ENCODE measurements around the gene CHEK1. TPM values are rescaled to one million over a fixed set of nuclear protein-coding genes. Genes with fewer than 3 reads are reported as not detected.

Gene CHEK1
- total RNA-seq, 1 donor from 2014 or later: 25.9 TPM

DNA sequence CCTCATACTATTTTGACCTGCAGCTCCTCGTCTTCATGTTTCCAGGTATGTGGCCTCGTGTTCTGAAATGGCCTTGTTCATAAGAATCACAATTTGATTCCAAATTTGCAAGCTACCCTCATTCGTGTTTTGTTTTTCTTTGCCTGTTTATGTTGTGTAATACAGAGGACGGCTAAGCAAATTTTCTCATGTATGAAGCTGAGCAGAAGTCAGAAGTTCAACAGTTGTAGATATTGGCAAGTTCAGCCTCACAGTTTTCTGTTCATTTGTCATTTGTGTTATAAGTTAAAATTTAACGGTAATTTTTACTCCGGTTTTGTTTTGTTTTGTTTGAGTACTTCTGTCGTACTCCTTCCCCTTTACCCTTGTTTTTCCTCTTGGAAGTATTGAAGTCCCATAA is 15.4 kb upstream of the CHEK1 start:
- Mint-ChIP-seq H3K27me3 (ENCODE audit: low read depth) (no peaks in the 10 kb centered on the region), H3K27ac (no peak overlapping the region), H3K4me3 (no peak overlapping the region), H3K36me3 (peaks cover 46% of the 10 kb centered on the region), H3K9me3 (no peaks in the 10 kb centered on the region), H3K4me1 (no peaks in the 10 kb centered on the region)
- no peak for DNase-seq (ENCODE audit: low spot score in 2 of 2, unreplicated experiment in 2 of 2)
- TF ChIP-seq CTCF (IDR thresholded peaks at IDR 0.05; ENCODE audit: unreplicated experiment): no peak

DNA sequence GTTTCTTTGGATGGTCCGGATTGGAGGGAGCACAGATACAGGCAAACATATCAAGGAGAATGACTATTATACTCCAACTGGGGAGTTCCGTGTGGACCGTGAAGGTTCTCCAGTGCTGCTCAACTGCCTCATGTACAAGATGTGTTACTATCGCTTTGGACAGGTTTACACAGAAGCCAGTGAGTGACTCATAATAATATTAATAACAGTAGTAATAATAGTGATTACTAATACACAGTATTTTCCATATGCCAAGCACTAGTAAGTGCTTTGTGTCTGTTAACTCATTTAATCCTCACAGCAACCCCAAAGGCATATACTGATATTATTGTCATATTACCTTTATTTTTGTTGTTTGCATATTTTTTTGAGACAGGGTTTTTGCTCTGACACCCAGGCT is 6.6 kb upstream of the CHEK1 start:
- Mint-ChIP-seq H3K4me1 (no peaks in the 10 kb centered on the region), H3K4me3 (no peak overlapping the region), H3K27me3 (ENCODE audit: low read depth) (no peaks in the 10 kb centered on the region), H3K36me3 (peaks cover 40% of the 10 kb centered on the region), H3K27ac (no peak overlapping the region), H3K9me3 (no peaks in the 10 kb centered on the region)
- no peak for TF ChIP-seq CTCF (IDR thresholded peaks at IDR 0.05; ENCODE audit: unreplicated experiment)
- no peak for DNase-seq (ENCODE audit: low spot score in 2 of 2, unreplicated experiment in 2 of 2)

GRCh38 chr11:125621995-125622394 is 3.0 kb upstream of the CHEK1 start:
- no peak for TF ChIP-seq CTCF (IDR thresholded peaks at IDR 0.05; ENCODE audit: unreplicated experiment)
- Mint-ChIP-seq H3K27me3 (ENCODE audit: low read depth) (no peaks in the 10 kb centered on the region), H3K36me3 (peaks cover 24% of the 10 kb centered on the region), H3K4me1 (peaks cover 14% of the 10 kb centered on the region), H3K4me3 (no peak overlapping the region), H3K9me3 (no peaks in the 10 kb centered on the region), H3K27ac (no peak overlapping the region)
- DNase-seq (ENCODE audit: low spot score in 2 of 2, unreplicated experiment in 2 of 2): no peak

DNA sequence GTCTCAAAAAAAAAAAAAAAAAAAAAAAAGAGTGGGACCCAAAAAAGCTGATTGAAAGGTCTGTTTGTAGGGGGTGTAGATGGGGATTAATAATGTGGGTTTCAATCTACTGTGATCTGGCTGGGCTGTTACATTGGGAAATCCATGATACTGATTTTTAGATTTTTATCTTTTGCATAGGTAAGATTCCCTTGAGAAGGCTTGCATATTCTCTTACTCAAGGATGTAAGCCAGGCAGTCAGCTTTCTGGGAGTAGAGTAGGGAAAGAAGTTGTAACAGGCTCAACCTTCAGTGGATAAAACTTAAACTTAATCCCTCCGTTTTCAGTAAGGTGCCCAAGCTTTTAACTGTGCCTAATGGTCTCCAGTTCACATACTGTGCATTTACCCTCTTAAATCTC is 1.9 kb upstream of the CHEK1 start:
- Mint-ChIP-seq H3K4me1 (peaks cover 21% of the 10 kb centered on the region), H3K27me3 (ENCODE audit: low read depth) (no peaks in the 10 kb centered on the region), H3K4me3 (no peak overlapping the region), H3K9me3 (no peaks in the 10 kb centered on the region), H3K27ac (no peak overlapping the region), H3K36me3 (peaks cover 22% of the 10 kb centered on the region)
- no peak for DNase-seq (ENCODE audit: low spot score in 2 of 2, unreplicated experiment in 2 of 2)
- no peak for TF ChIP-seq CTCF (IDR thresholded peaks at IDR 0.05; ENCODE audit: unreplicated experiment)

- H3K4me1 Mint-ChIP-seq: peaks cover 21% of the 10 kb centered on the region
- peaks cover 9% of the 10 kb centered on the region for H3K36me3 Mint-ChIP-seq
- H3K9me3 Mint-ChIP-seq: no peaks in the 10 kb centered on the region
- H3K27ac Mint-ChIP-seq: peak overlapping the region; percentile 93
- TF ChIP-seq CTCF (IDR thresholded peaks at IDR 0.05; ENCODE audit: unreplicated experiment): no peak
- H3K4me3 Mint-ChIP-seq: peak overlapping the region; percentile 86
- DNase-seq (ENCODE audit: low spot score in 2 of 2, unreplicated experiment in 2 of 2): no peak
- no peaks in the 10 kb centered on the region for H3K27me3 Mint-ChIP-seq (ENCODE audit: low read depth)
Observed at GRCh38 chr11:125625225-125625629, 264 bp downstream of the CHEK1 start.
